ENCODE data around the gene PLRG1.

DNA sequence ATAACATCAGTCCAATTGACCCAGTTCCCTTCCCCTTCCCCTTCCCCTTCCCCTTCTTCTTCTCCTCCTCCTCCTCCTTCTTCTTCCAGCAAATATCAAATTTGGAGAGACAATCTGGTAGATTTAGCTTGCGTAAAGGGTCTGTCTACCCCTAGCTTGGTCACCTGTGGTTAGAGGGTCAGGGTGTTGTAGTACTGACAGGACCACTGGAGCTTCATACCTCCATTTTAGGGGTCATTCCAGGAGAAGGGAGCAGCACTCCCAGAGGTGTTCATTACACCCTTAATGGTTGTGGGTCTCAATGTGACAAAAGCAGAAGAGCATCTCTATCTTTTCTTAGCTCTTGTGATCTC lies 8.9 kb upstream of the PLRG1 start:
- no peak for TF ChIP-seq TEAD4 (IDR thresholded peaks at IDR 0.05; ENCODE audit: low read depth, low read length)
- no peak for TF ChIP-seq SIN3A (conservative IDR thresholded peaks at IDR 0.05 in 1 of 2, IDR thresholded peaks at IDR 0.05 in 1 of 2; ENCODE audit: low read depth in 1 of 2, low read length in 2 of 2)
- TF ChIP-seq, protein P1, sequence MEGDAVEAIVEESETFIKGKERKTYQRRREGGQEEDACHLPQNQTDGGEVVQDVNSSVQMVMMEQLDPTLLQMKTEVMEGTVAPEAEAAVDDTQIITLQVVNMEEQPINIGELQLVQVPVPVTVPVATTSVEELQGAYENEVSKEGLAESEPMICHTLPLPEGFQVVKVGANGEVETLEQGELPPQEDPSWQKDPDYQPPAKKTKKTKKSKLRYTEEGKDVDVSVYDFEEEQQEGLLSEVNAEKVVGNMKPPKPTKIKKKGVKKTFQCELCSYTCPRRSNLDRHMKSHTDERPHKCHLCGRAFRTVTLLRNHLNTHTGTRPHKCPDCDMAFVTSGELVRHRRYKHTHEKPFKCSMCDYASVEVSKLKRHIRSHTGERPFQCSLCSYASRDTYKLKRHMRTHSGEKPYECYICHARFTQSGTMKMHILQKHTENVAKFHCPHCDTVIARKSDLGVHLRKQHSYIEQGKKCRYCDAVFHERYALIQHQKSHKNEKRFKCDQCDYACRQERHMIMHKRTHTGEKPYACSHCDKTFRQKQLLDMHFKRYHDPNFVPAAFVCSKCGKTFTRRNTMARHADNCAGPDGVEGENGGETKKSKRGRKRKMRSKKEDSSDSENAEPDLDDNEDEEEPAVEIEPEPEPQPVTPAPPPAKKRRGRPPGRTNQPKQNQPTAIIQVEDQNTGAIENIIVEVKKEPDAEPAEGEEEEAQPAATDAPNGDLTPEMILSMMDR (IDR thresholded peaks at IDR 0.05; ENCODE audit: control extremely low read depth in 1 of 3, insufficient read depth in 1 of 3, low read depth in 1 of 3, low read length in 3 of 3), result no peak
- no peak for TF ChIP-seq CBX5 (IDR thresholded peaks at IDR 0.05; ENCODE audit: low read depth, low read length)
- TF ChIP-seq, protein P2, sequence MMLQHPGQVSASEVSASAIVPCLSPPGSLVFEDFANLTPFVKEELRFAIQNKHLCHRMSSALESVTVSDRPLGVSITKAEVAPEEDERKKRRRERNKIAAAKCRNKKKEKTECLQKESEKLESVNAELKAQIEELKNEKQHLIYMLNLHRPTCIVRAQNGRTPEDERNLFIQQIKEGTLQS (IDR thresholded peaks at IDR 0.05; ENCODE audit: insufficient read depth, low read depth, low read length), result no peak
- TF ChIP-seq POLR2AphosphoS5 (IDR thresholded peaks at IDR 0.05; ENCODE audit: low read depth, low read length), result no peak
- TF ChIP-seq EP300 (IDR thresholded peaks at IDR 0.05; ENCODE audit: borderline replicate concordance in 1 of 2, low read depth in 2 of 2, low read length in 2 of 2), result no peak

Measured in H1 (cell line).